ENCODE data around the gene UBASH3B.
"Not testable (repeated sequence)": the region's sequence is repeated elsewhere in the genome, so short reads cannot be mapped to it uniquely, and the experiment has no call there.

UBASH3B gene

GRCh38 chr11:122655527-122656072, at the start of gene UBASH3B:
Gene UBASH3B (plus strand): TSS chr11:122655722. CDS start chr11:122656050, 328 bp downstream.
- peak; percentile 87 for DNase-seq

GRCh38 chr11:122607162-122607561, 48.4 kb upstream of the UBASH3B start:
- not testable (repeated sequence) for DNase-seq

GRCh38 chr11:122612123-122612824, 43.2 kb upstream of the UBASH3B start:
- no peak for DNase-seq

- no peak for DNase-seq
These were observed 38.8 kb upstream of the UBASH3B start for GRCh38 chr11:122616718-122617117.

- no peak for DNase-seq
These were observed 38.2 kb upstream of the UBASH3B start for GRCh38 chr11:122617297-122617696.

- DNase-seq, result no peak
These were observed 37.6 kb upstream of the UBASH3B start for GRCh38 chr11:122617926-122618325.

GRCh38 chr11:122618927-122619326, 36.6 kb upstream of the UBASH3B start:
- DNase-seq, result no peak

- no peak for DNase-seq
These were observed 35.8 kb upstream of the UBASH3B start for GRCh38 chr11:122619757-122620156.

GRCh38 chr11:122625501-122625900, 30.0 kb upstream of the UBASH3B start:
- DNase-seq, result not testable (repeated sequence)

GRCh38 chr11:122625976-122626665, 29.4 kb upstream of the UBASH3B start:
- no peak for DNase-seq

GRCh38 chr11:122627745-122628144, 27.8 kb upstream of the UBASH3B start:
- DNase-seq, result no peak

GRCh38 chr11:122628810-122629555, 26.5 kb upstream of the UBASH3B start:
- peak; percentile 85 for DNase-seq

GRCh38 chr11:122632181-122632824, 23.2 kb upstream of the UBASH3B start:
- DNase-seq, result no peak

- no peak for DNase-seq
These were observed 22.2 kb upstream of the UBASH3B start for GRCh38 chr11:122633219-122633829.

GRCh38 chr11:122634501-122634900, 21.0 kb upstream of the UBASH3B start:
- DNase-seq, result no peak

- no peak for DNase-seq
These were observed 18.0 kb upstream of the UBASH3B start for GRCh38 chr11:122637541-122637940.

GRCh38 chr11:122642472-122642922, 13.0 kb upstream of the UBASH3B start:
- DNase-seq, result no peak

GRCh38 chr11:122642971-122643370, 12.6 kb upstream of the UBASH3B start:
- no peak for DNase-seq

GRCh38 chr11:122645847-122646246, 9.7 kb upstream of the UBASH3B start:
- DNase-seq, result no peak

GRCh38 chr11:122646549-122647340, 8.8 kb upstream of the UBASH3B start:
- no peak for DNase-seq

GRCh38 chr11:122647736-122648275, 7.7 kb upstream of the UBASH3B start:
- DNase-seq, result no peak

Data from activated CD8-positive, alpha-beta memory T cell treated with anti-CD3 and anti-CD28 coated beads for 24 hours (primary cell).